RPMI7951 (cell line): ENCODE measurements around the gene DAP3. TPM values are rescaled to one million over a fixed set of nuclear protein-coding genes. Genes with fewer than 3 reads are reported as not detected.
"Not testable (repeated sequence)": the region's sequence is repeated elsewhere in the genome, so short reads cannot be mapped to it uniquely, and the experiment has no call there.

Experiments used
- DNase-seq: peaks from one replicate; pipeline ENCODE4 v3.0.0-alpha.2; 2012; ENCODE audit warnings: low read depth
- total RNA-seq: library from RNA; depleted of rRNA; stranded (reverse); fragments of >200 nt; shearing (Covaris generic); gene quantifications from 2 replicates; pipeline ENCODE4 v1.2.3, GENCODE V29; 2014

DAP3 gene
- total RNA-seq, 1 experiment from 2014 or later: 113 TPM

- DNase-seq: no peak
Measured at GRCh38 chr1:155681776-155682175, 7.1 kb upstream of the DAP3 start.

DNA sequence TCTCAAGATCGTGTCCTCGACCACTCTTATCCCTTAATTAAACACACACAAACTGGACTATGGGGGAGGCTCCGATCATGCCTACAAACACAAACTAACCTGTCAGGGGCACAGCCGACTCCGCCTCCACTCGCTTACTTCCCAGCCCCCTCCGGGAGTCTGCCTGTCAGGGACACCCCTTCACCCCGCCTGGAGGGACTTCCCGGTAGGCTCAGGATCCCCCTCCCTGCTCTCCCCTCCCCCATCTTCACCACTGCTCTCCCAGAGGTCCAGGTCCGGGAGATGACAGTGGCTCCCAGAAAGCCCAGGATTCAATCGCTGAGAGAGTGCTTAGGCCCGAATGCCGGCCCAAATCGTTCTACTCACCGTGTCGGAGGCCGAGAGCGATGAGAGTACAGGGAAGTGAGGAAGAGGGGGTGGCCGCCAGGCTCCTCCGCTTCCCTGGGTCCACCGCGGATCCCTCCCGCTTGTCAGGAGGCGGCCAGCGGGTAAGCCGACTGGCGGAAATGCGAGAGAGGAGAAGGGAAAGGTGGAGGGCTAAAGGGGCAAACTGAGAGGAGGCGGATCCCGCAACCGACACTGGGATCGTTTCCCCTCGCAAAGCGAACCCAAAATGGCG is 1.1 kb upstream of the DAP3 start:
- DNase-seq: peak; percentile 3

DNA sequence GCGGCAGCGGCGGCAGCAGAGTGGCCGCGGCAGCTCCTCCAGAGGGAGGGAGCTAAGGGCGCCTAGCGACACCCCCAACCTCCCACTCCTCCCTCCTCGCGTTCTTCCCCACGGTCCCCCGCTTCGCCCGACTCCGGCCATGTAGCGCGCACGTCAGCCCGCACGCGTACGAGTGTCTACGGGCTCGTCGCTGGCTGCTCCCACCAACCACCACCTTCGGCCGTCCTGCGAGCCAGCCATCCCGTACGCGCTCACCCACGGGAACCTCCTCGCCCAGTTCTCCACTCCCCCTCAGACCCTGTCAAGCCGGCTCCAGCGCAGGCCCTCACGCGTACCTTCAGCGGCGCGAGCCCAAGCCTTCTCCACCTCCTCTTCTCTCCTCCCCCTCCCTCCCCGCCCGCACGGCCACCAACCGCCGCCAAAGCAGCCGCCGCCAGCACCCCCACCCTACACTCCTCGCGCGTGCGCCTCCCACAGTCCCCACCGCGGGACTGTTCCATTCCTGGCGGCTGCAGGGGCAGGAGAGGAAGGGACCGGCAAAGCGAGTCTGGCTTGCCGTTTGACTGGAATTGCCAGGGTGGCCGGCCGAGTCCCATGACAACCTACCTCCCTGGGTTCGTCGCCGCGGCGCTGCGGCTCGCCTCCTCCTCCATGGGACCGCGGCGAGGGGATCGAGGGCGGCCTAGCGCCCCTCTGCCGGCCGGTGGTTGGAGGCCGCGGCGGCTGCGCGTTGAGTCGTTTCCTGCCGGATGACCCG is 389 bp upstream of the DAP3 start, which contains the start of gene YY1AP1:
Gene YY1AP1 (minus strand): TSS at position 451 of the 757 bp plus-strand sequence. CDS start 8,338 bp downstream, outside the sequence.
- peak; percentile 87 for DNase-seq

GRCh38 chr1:155691992-155692528 is 3.2 kb downstream of the DAP3 start:
- DNase-seq: no peak

- DNase-seq: no peak
Measured at GRCh38 chr1:155694167-155694566, 5.3 kb downstream of the DAP3 start.

DNA sequence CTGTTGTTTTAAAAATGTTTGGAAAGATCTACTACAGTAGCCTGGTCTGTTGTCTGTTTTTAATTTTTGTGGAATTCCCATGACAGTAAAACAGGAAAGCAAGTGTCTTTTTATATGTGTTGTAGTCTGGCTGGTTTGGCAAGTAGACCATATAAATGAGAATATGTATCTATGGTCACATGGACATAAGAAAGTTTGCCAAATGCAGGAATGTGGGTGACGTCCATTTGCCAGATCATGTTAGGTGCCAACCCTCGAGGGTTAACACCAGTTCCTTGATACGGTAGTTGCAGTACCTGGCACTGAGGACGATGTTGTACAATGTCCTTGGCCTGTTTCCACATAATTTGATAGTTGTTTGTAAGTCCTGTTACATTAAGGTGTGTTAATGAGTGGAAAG is 6.2 kb downstream of the DAP3 start:
- DNase-seq: no peak

GRCh38 chr1:155695608-155696007 is 6.7 kb downstream of the DAP3 start:
- no peak for DNase-seq

DNA sequence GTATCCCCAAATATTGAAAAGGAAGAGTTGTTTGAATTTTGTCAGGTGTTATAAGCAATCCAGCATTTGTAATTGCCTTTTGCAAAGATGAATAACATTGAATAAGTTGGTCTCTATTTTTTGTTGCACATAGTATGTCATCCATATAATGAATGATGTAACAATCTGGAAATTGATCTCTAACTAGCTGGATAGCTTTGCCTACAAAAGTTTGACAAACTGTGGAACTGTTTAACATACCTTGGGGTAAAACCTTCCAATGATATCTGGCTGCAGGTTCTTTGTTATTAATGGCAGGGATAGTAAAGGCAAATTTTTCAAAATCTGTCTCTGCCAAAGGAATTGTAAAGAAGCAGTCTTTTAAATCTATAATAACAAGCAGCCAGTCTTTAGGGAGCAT is 7.6 kb downstream of the DAP3 start:
- DNase-seq: no peak

GRCh38 chr1:155697046-155697445 is 8.2 kb downstream of the DAP3 start:
- DNase-seq: no peak

DNA sequence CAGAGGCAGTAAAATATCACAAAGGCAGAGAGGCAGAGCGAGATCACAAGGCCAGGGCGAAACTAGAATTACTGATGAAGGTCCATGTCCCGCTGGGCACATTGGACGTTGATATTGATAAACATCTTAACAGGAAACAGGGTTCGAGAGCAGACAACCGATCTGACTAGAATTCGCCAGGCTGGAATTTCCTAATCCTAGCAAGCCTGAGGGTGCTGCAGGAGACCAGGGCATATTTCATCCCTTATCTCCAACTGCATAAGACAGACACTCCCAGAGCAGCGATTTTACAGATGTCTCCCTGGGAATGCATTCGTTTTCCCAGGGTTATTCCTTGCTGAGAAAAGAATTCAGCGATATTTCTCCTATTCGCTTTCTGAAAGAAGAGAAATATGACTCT is 8.7 kb downstream of the DAP3 start:
- DNase-seq: not testable (repeated sequence)

DNA sequence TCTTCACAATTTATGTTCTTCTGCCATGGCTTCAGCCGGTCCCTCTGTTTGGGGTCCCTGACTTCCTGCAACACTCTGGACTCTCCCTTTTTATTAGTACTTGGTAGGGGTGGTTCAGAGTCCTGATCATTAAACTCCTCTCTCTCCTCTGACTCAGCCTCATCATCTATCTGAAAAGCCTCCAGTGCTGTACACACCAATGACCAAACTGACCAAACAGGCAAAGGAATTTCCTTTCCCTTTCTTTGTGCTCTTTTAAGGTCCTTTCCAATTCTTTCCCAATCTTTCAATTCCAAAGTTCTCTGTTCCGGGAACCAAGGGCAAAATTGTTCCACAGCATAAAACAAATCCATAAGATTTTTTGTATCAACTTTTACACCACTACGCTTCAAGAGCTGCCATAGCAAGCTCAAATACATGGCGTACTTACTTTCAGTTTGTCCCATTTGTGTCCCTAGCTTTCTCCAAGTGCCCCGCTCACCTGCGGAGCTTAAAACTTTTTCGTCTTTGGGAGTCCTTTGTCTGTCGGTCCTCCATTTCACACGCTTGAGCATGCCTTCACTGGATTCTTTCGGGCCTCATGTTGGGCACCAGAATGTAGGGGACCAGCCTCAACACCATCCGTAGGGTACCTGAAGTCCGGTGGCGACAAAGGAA is 9.6 kb downstream of the DAP3 start:
- peak; percentile 26 for DNase-seq

DNA sequence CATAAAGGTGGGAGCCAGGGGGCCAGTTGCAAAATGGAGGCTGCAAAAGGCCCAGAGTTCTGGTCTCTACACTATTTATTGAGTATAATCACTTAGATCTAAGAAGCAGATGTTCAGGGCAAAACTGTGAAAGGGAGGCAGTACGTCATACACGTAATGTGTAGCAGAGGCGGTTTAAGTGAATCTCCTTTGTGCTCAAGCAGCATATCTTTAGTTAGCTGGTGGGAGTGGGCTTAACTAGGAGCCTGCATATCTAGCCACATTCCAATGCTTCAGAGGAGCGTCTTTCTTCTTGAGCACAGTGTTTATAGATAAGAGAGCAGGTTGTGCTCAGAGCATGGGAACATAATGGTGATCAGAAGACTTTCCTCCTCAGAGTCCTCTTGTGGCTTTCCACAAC is 10.2 kb downstream of the DAP3 start:
- not testable (repeated sequence) for DNase-seq

GRCh38 chr1:155701675-155702074 is 12.8 kb downstream of the DAP3 start:
- DNase-seq: not testable (repeated sequence)

- DNase-seq: no peak
Measured at GRCh38 chr1:155703216-155703615, 14.3 kb downstream of the DAP3 start.

- not testable (repeated sequence) for DNase-seq
Measured at GRCh38 chr1:155704414-155704813, 15.5 kb downstream of the DAP3 start.

- DNase-seq: peak; percentile 46
Measured at GRCh38 chr1:155706139-155706538, 17.2 kb downstream of the DAP3 start.

DNA sequence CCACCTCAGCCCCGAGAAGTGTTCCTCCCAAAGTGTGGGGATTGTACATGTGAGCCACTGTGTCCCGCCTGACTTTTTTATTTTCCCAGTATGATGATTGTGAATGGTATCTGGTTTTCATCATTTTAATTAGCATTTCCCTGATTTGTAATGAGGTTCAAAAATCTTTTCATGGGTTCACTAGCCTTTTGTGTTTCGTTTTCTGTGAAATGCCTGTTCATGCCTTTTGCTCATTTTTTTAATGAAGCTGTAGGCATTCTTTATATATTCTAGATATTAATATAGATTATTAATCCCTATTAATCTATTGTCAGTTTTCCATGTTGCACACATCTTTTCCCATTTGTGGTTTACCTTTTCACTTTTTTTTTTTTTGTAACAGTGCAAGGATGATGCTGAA is 20.5 kb downstream of the DAP3 start:
- DNase-seq: no peak

GRCh38 chr1:155711457-155711856 is 22.6 kb downstream of the DAP3 start:
- not testable (repeated sequence) for DNase-seq

DNA sequence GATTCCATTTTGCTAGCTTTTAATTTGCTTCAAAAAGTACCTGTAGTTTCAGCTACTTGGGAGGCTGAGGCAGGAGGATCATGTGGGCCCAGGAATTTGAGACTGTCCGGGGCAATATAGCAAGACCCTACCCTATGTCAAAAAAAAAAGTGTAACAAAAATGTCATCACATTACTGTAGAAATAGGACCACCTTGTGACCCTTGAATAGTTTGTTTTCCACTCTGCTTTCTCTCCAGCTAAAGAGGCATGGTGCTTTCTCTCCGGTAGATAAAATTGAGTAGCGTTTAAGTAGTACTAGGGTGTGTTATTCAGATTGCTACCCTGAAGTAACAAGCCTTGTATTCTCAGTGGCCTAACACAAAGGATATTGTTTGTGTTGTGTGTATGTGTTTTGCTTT is 23.7 kb downstream of the DAP3 start:
- DNase-seq: not testable (repeated sequence)

GRCh38 chr1:155713075-155713474 is 24.2 kb downstream of the DAP3 start:
- no peak for DNase-seq

GRCh38 chr1:155715056-155715455 is 26.2 kb downstream of the DAP3 start:
- DNase-seq: not testable (repeated sequence)

- DNase-seq: no peak
Measured at GRCh38 chr1:155715777-155716176, 26.9 kb downstream of the DAP3 start.
